Calu3 (cell line): ENCODE data around the gene CLEC3B. TPM values are rescaled to one million over a fixed set of nuclear protein-coding genes. Genes with fewer than 3 reads are reported as not detected.

Experiments used
- BruUV-seq: library from RNA; stranded (reverse); fragments of 400-500 nt; replicated peaks from 2 replicates; lab custom pipeline; 2021; lab: Mats Ljungman, UMichigan
- CTCF ChIA-PET: fragments of 300-600 bp; sonication (Branson Sonifier 250); formaldehyde crosslinking; loops from one replicate; lab custom pipeline; 2022; ENCODE audit warnings: antibody characterized with exemption; lab: Charles Lee
- DNase-seq: peaks from one replicate; pipeline ENCODE4 v3.0.0; 2022
- H3K27ac Mint-ChIP-seq: one replicate; pipeline ENCODE4 v1.8.0; 2022; ENCODE audit warnings: mixed read lengths; ENCODE audit not compliant: unreplicated experiment
- H3K27me3 Mint-ChIP-seq: one replicate; pipeline ENCODE4 v1.8.0; 2022; ENCODE audit warnings: mixed read lengths; ENCODE audit not compliant: unreplicated experiment
- H3K36me3 Mint-ChIP-seq: one replicate; pipeline ENCODE4 v1.8.0; 2022; ENCODE audit warnings: mild to moderate bottlenecking, moderate library complexity, mixed read lengths; ENCODE audit not compliant: insufficient read depth, unreplicated experiment
- H3K4me1 Mint-ChIP-seq: one replicate; pipeline ENCODE4 v1.8.0; 2022; ENCODE audit warnings: mild to moderate bottlenecking, low read depth, mixed read lengths; ENCODE audit not compliant: unreplicated experiment
- H3K4me3 Mint-ChIP-seq: one replicate; pipeline ENCODE4 v1.8.0; 2022; ENCODE audit warnings: mild to moderate bottlenecking, low read depth, moderate library complexity, mixed read lengths; ENCODE audit not compliant: unreplicated experiment
- H3K9me3 Mint-ChIP-seq: one replicate; pipeline ENCODE4 v1.8.0; 2022; ENCODE audit warnings: low read depth, mixed read lengths; ENCODE audit not compliant: unreplicated experiment
- intact Hi-C: fragments of 100-400 bp; cut with micrococcal nuclease; formaldehyde crosslinking; loops from one replicate; pipeline ENCODE4 v1.10.0; 2022; ENCODE audit not compliant: unreplicated experiment
- total RNA-seq: library from RNA; stranded (reverse); gene quantifications from 2 replicates; pipeline ENCODE4 v1.2.3, GENCODE V29; 2022
- TF ChIP-seq, protein P1 (sequence below): fragments of 200-600 bp; IDR thresholded peaks from one replicate; pipeline ENCODE4 v1.8.0; 2022; ENCODE audit warnings: antibody characterized with exemption; ENCODE audit not compliant: unreplicated experiment

CLEC3B gene
- total RNA-seq, 1 experiment from 2014 or later, result not detected

DNA sequence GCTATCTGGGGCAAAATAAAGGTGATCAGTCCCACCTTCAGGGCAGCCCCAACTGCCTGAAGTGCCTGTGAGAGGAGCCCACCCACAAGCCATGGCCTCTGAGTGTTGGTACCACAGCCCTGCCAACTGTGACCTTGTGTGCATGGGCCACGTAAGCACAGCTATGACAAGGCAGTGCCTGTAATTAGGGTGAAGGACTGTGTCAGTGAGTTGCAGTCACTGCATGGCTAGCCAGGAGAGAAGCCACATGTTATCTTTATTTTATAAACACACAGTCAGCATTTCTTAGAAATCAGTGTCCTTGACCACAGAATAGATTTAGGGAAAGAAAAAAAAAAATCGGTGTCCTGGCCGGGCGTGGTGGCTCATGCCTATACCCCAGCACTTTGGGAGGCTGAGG lies 25.3 kb upstream of the CLEC3B start:
- Mint-ChIP-seq H3K27me3 (no peaks in the 10 kb centered on the region), H3K27ac (no peak overlapping the region), H3K4me1 (peaks cover 6% of the 10 kb centered on the region), H3K36me3 (peaks cover 32% of the 10 kb centered on the region), H3K9me3 (peaks cover 2% of the 10 kb centered on the region), H3K4me3 (no peak overlapping the region)
- no TSS peak for BruUV-seq
- no peak for DNase-seq
- intact Hi-C loops, result no loop called here
- TF ChIP-seq, protein P1, sequence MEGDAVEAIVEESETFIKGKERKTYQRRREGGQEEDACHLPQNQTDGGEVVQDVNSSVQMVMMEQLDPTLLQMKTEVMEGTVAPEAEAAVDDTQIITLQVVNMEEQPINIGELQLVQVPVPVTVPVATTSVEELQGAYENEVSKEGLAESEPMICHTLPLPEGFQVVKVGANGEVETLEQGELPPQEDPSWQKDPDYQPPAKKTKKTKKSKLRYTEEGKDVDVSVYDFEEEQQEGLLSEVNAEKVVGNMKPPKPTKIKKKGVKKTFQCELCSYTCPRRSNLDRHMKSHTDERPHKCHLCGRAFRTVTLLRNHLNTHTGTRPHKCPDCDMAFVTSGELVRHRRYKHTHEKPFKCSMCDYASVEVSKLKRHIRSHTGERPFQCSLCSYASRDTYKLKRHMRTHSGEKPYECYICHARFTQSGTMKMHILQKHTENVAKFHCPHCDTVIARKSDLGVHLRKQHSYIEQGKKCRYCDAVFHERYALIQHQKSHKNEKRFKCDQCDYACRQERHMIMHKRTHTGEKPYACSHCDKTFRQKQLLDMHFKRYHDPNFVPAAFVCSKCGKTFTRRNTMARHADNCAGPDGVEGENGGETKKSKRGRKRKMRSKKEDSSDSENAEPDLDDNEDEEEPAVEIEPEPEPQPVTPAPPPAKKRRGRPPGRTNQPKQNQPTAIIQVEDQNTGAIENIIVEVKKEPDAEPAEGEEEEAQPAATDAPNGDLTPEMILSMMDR, result no peak
- CTCF ChIA-PET, result interaction anchor here (0.5 kb wide), 1 partner anchor 812 kb away, joined by 6 read pairs; no protein-coding TSS in a partner anchor

DNA sequence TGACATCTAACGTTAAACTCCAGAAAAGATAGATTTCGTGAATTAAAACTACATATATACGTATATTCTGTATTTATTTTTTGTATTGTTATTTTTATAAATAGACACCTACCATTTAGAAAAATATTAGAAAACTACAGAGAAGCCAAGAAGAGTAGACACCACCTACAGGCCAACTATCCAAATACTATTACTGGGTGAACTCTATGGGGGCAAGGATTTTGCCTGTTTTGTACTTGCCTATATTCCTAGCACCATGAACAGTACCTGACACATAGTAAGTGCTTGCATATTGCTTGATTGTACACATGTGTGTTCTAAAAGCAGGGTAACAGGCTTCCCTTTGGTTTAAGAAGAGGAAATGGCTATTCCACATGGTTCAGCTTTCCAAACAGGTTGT lies 24.4 kb upstream of the CLEC3B start:
- TF ChIP-seq, protein P1, result no peak
- intact Hi-C loops, result no loop called here
- no TSS peak for BruUV-seq
- no peak for DNase-seq
- Mint-ChIP-seq H3K36me3 (peaks cover 33% of the 10 kb centered on the region), H3K27ac (no peak overlapping the region), H3K4me3 (no peak overlapping the region), H3K4me1 (no peaks in the 10 kb centered on the region), H3K9me3 (peaks cover 2% of the 10 kb centered on the region), H3K27me3 (no peaks in the 10 kb centered on the region)
- CTCF ChIA-PET, result no interaction called here

DNA sequence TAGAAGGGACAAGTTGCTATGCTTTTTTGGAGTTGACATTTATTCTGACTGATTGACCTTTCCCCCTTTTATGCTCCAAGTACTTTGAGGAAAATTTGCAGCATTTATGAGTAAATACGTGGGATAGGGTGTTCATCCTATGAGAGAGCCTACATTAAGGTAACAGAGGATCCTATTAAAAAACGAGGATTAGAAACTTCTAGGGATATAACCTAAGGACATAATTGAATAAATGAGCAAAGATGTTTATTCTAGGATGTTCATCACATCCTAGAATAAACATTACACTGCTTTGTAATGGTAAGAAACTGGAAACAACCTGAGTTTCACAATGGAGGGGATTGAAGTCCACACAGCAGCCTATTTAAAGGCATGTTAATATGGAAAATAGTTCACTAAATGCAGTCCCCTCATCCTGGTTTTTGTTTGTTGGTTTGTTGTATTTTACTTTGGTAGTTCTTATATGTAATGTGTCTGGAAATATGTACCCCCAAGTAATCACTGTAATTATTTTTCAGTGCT lies 23.9 kb upstream of the CLEC3B start:
- Mint-ChIP-seq H3K27me3 (no peaks in the 10 kb centered on the region), H3K36me3 (peaks cover 38% of the 10 kb centered on the region), H3K4me1 (no peaks in the 10 kb centered on the region), H3K9me3 (peaks cover 2% of the 10 kb centered on the region), H3K4me3 (no peak overlapping the region), H3K27ac (no peak overlapping the region)
- CTCF ChIA-PET, result no interaction called here
- no TSS peak for BruUV-seq
- intact Hi-C loops, result no loop called here
- TF ChIP-seq, protein P1, result no peak
- DNase-seq, result no peak

DNA sequence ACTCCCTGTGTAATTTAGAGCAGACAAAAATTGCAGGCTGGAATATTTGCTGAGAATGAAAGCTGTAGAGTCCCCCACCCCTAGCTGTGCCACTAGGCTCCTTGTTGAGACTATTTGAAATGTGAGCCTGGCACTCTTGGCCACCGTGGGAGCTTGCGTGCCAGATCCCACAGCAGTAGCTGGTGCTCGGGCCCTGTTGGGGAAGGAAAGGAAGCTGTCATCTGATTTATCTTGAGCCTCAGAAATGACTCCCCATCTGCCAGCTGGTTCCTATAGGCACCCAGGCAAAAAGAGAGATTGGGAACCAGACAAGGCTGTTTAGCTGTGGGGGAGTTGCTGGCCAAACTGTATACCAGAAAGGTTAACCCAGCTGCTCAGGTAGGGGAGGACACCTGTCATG lies 23.4 kb upstream of the CLEC3B start:
- H3K36me3 Mint-ChIP-seq, result peaks cover 40% of the 10 kb centered on the region
- intact Hi-C loops, result no loop called here
- CTCF ChIA-PET, result no interaction called here

More for the DNA sequence above, 23.4 kb upstream of the CLEC3B start:
- no peak overlapping the region for H3K27ac Mint-ChIP-seq
- no peaks in the 10 kb centered on the region for H3K27me3 Mint-ChIP-seq
- peaks cover 2% of the 10 kb centered on the region for H3K9me3 Mint-ChIP-seq
- TF ChIP-seq, protein P1, result no peak
- H3K4me3 Mint-ChIP-seq, result no peak overlapping the region
- H3K4me1 Mint-ChIP-seq, result no peaks in the 10 kb centered on the region
- DNase-seq, result no peak
- BruUV-seq, result no TSS peak
